ENCODE results near the gene CORIN. TPM values are rescaled to one million over a fixed set of nuclear protein-coding genes. Genes with fewer than 3 reads are reported as not detected.

Gene CORIN
- total RNA-seq, 6 donors from 2014 or later: 0.55 to 9.4 (median 2.4) TPM

DNA sequence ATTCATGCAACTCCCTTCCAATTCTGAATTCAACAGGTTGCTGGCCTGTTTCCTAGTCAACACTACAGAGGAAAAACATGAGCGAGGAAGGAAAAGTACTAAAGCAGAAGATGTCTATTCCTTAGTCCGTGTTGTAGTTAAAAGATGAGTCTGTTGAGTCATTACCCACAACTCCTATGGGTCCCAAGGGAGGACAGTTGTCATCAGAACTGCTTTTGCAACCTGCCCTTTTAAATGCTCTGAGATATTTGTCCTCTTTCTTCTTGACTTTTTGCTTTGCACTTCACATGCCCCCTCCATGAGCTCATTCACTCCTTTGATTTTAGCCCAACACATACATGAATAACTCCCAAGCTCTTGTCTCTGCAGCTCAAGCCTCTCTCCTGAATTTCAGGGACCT lies 119.2 kb downstream of the CORIN start:
- no peak overlapping the region for H3K27ac ChIP-seq
- no peaks in the 10 kb centered on the region for H3K4me1 ChIP-seq
- DNase-seq (no peak), ATAC-seq (ENCODE audit: low FRiP score in 2 of 2) (no peak)
- H3K9me3 ChIP-seq: no peaks in the 10 kb centered on the region
- WGBS, 2 donors: 74 to 85% methylated on average over 2 of the region's 2 CpGs
- H3K4me3 ChIP-seq: no peak overlapping the region
- TF ChIP-seq EP300 (IDR thresholded peaks at IDR 0.05): no peak
- H3K27me3 ChIP-seq: no peaks in the 10 kb centered on the region
- no peaks in the 10 kb centered on the region for H3K36me3 ChIP-seq

DNA sequence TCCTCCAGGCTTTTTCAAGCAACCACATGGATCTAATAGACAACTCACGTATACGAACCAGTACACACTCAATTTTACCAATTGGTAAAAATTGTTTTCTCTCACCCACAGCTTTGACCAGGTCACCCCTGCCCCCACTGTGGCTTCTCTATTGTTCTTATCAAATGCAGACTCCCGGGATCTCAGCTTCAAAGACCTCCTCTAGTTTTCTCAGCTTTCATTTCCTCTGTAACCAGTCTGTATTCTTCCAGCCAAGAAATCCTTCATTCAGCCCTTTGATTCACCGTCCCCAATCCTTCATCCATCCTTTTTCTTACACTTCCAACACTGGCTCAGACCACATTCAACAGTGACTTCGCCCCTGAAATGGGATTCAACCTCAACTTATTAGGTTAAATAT lies 120.7 kb downstream of the CORIN start:
- Histone ChIP-seq H3K4me3 (no peak overlapping the region), H3K27ac (no peak overlapping the region), H3K36me3 (no peaks in the 10 kb centered on the region), H3K27me3 (no peaks in the 10 kb centered on the region), H3K9me3 (no peaks in the 10 kb centered on the region), H3K4me1 (peaks cover 0 to 3% (median 0%) of the 10 kb centered on the region in 4 donors)
- ATAC-seq (ENCODE audit: low FRiP score in 2 of 2): no peak
- 67 to 84% methylated on average over 5 of the region's 5 CpGs for WGBS, 2 donors
- TF ChIP-seq POLR2AphosphoS5 (IDR thresholded peaks at IDR 0.05): no peak
- TF ChIP-seq EP300 (IDR thresholded peaks at IDR 0.05): no peak
- no peak for TF ChIP-seq POLR2A (IDR thresholded peaks at IDR 0.05)
- TF ChIP-seq, protein P1, sequence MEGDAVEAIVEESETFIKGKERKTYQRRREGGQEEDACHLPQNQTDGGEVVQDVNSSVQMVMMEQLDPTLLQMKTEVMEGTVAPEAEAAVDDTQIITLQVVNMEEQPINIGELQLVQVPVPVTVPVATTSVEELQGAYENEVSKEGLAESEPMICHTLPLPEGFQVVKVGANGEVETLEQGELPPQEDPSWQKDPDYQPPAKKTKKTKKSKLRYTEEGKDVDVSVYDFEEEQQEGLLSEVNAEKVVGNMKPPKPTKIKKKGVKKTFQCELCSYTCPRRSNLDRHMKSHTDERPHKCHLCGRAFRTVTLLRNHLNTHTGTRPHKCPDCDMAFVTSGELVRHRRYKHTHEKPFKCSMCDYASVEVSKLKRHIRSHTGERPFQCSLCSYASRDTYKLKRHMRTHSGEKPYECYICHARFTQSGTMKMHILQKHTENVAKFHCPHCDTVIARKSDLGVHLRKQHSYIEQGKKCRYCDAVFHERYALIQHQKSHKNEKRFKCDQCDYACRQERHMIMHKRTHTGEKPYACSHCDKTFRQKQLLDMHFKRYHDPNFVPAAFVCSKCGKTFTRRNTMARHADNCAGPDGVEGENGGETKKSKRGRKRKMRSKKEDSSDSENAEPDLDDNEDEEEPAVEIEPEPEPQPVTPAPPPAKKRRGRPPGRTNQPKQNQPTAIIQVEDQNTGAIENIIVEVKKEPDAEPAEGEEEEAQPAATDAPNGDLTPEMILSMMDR (IDR thresholded peaks at IDR 0.05): no peak
- DNase-seq: no peak

DNA sequence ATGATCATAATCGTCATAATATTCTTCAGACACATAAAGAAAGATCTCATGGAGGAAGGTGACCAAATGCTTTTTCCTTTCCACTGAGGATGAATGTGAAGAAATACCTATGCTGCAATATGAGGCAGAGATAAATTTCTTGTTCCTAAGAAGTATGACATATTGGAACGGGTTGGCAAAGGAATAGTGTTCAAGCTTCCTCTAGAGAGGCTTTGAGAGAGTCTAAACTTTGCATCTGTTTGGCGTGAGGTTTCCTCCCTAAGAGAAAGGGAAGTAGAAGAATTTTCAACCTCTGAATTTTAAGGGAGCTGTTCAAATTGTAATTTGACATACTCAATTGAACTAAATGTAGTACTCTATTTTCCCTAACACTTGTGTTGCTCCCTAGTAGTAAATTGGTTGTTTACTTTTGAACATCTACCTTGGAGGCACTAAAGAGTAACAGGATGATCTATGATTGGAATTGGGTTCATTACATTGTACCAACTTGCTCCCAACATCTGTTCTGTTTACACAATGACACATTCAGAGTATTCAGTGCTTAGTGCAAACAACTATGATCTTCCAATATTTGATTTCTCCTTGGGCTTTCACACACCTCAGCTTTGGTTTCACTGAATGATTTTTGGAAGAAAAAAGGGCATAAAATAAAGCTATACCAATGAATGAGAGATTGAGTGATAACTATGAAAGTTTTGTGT lies 122.0 kb downstream of the CORIN start:
- H3K4me1 ChIP-seq: peaks cover 0 to 3% (median 0%) of the 10 kb centered on the region in 4 donors
- DNase-seq (no peak), ATAC-seq (ENCODE audit: low FRiP score in 2 of 2) (no peak)
- H3K27me3 ChIP-seq: no peaks in the 10 kb centered on the region
- TF ChIP-seq POLR2A (IDR thresholded peaks at IDR 0.05): no peak
- no peak for TF ChIP-seq POLR2AphosphoS5 (IDR thresholded peaks at IDR 0.05)
- TF ChIP-seq, protein P1 (IDR thresholded peaks at IDR 0.05): no peak
- no peak for TF ChIP-seq EP300 (IDR thresholded peaks at IDR 0.05)
- no peak overlapping the region for H3K27ac ChIP-seq
- H3K9me3 ChIP-seq: no peaks in the 10 kb centered on the region
- H3K4me3 ChIP-seq: no peak overlapping the region
- H3K36me3 ChIP-seq: no peaks in the 10 kb centered on the region
- WGBS, 2 donors: 33 to 38% methylated on average over 3 of the region's 3 CpGs

DNA sequence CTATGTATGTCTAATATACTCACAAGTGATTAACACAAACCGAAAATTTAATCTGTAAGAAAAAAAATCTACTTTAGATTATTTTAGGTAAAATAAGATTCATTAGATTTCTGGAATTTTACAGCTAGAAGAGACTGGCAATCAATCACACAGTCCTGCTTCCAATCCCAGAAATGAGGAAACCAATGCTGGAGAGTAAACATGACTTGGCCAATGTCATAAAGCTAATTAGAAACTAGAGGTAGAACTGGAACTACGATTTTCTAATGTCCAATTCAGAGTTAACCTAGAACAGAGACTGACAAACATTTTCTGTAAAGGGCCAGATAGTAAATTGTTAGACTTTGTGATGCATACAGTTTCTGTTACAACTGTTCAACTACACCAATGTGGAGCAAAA lies 123.6 kb downstream of the CORIN start:
- no peak for DNase-seq
- no peak for TF ChIP-seq POLR2AphosphoS5 (IDR thresholded peaks at IDR 0.05)
- no peak for TF ChIP-seq POLR2A (IDR thresholded peaks at IDR 0.05)
- TF ChIP-seq, protein P1 (IDR thresholded peaks at IDR 0.05): no peak
- TF ChIP-seq EP300 (IDR thresholded peaks at IDR 0.05): no peak
- 73 to 74% methylated on average over 2 of the region's 2 CpGs for WGBS, 2 donors
- Histone ChIP-seq H3K27ac (no peak overlapping the region), H3K4me1 (peaks cover 0 to 3% (median 0%) of the 10 kb centered on the region in 4 donors), H3K36me3 (no peaks in the 10 kb centered on the region), H3K9me3 (no peaks in the 10 kb centered on the region), H3K27me3 (no peaks in the 10 kb centered on the region), H3K4me3 (no peak overlapping the region)
- ATAC-seq (ENCODE audit: low FRiP score in 2 of 2): no peak

DNA sequence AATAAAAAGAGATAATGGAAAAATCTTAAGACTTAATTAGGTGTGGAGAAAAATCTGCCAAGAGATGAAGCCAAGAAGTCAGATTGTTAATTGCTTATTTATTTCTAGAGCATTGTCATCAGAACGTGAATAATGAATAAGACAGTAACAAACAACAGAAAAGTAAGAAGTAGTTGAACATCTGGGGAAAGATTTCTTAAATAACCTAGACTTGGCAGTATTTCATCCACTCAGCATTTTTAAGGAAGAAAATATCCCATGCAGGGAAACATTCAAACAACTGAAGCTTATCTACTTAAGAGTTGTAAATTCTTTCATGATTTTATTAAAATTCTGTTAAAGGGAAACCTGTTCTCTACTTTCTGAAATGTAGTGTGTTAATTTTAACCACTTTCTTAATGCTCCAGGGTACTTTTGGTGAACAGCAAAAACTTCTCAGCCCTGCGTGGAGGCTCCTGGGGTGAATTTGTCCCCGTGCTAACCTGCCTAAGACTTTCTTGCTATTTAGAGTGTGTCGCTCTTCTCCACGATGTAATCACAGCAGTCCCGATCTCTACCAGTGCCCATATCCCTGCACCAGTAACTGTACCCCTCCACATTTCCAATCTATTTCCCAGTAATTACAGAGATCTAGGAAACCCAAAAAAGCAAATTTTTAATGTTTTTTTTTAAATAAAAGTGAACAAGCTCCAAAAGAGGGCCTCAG lies 124.6 kb downstream of the CORIN start:
- Histone ChIP-seq H3K36me3 (no peaks in the 10 kb centered on the region), H3K27me3 (no peaks in the 10 kb centered on the region), H3K9me3 (no peaks in the 10 kb centered on the region), H3K4me1 (peaks cover 0 to 3% (median 0%) of the 10 kb centered on the region in 4 donors), H3K27ac (no peak overlapping the region), H3K4me3 (no peak overlapping the region)
- no peak for ATAC-seq (ENCODE audit: low FRiP score in 2 of 2)
- WGBS, 2 donors: 48 to 53% methylated on average over 6 of the region's 6 CpGs
- TF ChIP-seq POLR2AphosphoS5 (IDR thresholded peaks at IDR 0.05): no peak
- TF ChIP-seq, protein P1 (IDR thresholded peaks at IDR 0.05): no peak
- TF ChIP-seq EP300 (IDR thresholded peaks at IDR 0.05): no peak
- no peak for TF ChIP-seq POLR2A (IDR thresholded peaks at IDR 0.05)
- no peak for DNase-seq

Data from upper lobe of left lung (tissue), 6 donors.